Heart left ventricle (tissue), 13 donors: ENCODE measurements around the gene FGF19.

Experiments used
- POLR2A ChIP-seq, 2 donors: fragments of 450-650 bp; IDR thresholded peaks; one replicate each; pipeline ENCODE4 v1.6.1; 2017; ENCODE audit warnings: antibody characterized with exemption in 2 of 2, mild to moderate bottlenecking in 2 of 2, moderate library complexity in 2 of 2
- TF ChIP-seq, protein P1 (sequence below), 12 donors: fragments of 200-600 bp; sonication (generic) in 4 of 12; IDR thresholded peaks; one replicate each; pipeline versions ENCODE4 v1.5.0 to v1.8.0; 2018 to 2022; ENCODE audit warnings: antibody characterized with exemption in 12 of 12, mild to moderate bottlenecking in 5 of 12
- donor health status: ischemic (EF 13 %, LVEDD 7.1; RV severe dilation, severe dysfunction).
- donor health status: DM: no; HTN: yes; CAD: no.
- donor health status: DM: no; HTN: no; CAD: no.
- donor health status: ischemic (EF 25% LVEDD 6.9; RV normal size, moderate dysfunction).
- donor health status: ischemic (EF 25% LVEDD 5.7; RV mildly dilated, moderate dysfunction).
- donor health status: ischemic (EF 35%, LVEDD 5.7; RV mildly dilated, moderate dysfunction).
- donor health status: nonischemic (EF 11% LVEDD 7.7; RV severe dilation, severe dysfunction).
- donor health status: DM: yes; HTN: yes; CAD: no.
- donor health status: PGD.
- donor health status: ischemic (EF 29% LVEDD 5.4; RV normal size, mild dysfunction).
- donor health status: nonischemic (EF 23%, LVEDD 6.1; RV moderate dilation, normal function).

GRCh38 chr11:69748637-69749036, 44.8 kb upstream of the FGF19 start:
- TF ChIP-seq, protein P1, sequence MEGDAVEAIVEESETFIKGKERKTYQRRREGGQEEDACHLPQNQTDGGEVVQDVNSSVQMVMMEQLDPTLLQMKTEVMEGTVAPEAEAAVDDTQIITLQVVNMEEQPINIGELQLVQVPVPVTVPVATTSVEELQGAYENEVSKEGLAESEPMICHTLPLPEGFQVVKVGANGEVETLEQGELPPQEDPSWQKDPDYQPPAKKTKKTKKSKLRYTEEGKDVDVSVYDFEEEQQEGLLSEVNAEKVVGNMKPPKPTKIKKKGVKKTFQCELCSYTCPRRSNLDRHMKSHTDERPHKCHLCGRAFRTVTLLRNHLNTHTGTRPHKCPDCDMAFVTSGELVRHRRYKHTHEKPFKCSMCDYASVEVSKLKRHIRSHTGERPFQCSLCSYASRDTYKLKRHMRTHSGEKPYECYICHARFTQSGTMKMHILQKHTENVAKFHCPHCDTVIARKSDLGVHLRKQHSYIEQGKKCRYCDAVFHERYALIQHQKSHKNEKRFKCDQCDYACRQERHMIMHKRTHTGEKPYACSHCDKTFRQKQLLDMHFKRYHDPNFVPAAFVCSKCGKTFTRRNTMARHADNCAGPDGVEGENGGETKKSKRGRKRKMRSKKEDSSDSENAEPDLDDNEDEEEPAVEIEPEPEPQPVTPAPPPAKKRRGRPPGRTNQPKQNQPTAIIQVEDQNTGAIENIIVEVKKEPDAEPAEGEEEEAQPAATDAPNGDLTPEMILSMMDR (IDR thresholded peaks at IDR 0.05): no peak
- TF ChIP-seq POLR2A (IDR thresholded peaks at IDR 0.05): no peak
